T-cell (primary cell): Measurements from ENCODE around the gene RASA2. TPM values are rescaled to one million over a fixed set of nuclear protein-coding genes. Genes with fewer than 3 reads are reported as not detected.
"Not testable (repeated sequence)": the region's sequence is repeated elsewhere in the genome, so short reads cannot be mapped to it uniquely, and the experiment has no call there.

Experiments used
- ATAC-seq, 4 experiments: fragments of 200-7000 bp in 3 of 4; fragments of 150-1000 bp in 1 of 4; cut with Tn5 transposase; replicated peaks in 1 of 4; 1 replicate in 3 of 4; 2 replicates in 1 of 4; pipeline ENCODE4 v1.10.0; 2021; ENCODE audit warnings: moderate library complexity in 3 of 4, mild to moderate bottlenecking in 2 of 4, moderate number of reproducible peaks in 1 of 4
- CTCF ChIA-PET, 2 donors: fragments of 300-600 bp; sonication (Branson Sonifier 250); formaldehyde crosslinking; loops; one replicate each; lab custom pipeline; 2022; ENCODE audit warnings: antibody characterized with exemption in 2 of 2; lab: Charles Lee
- POLR2A ChIA-PET, 2 donors: fragments of 300-600 bp; sonication (Branson Sonifier 250); formaldehyde crosslinking; loops; one replicate each; lab custom pipeline; 2022; ENCODE audit warnings: antibody characterized with exemption in 2 of 2; lab: Charles Lee
- DNase-seq, 35 experiments: peaks; one replicate each; pipeline versions ENCODE4 v3.0.0 to v3.0.0-alpha.2; 2013 to 2023
- H3K27ac ChIP-seq: one replicate; pipeline ENCODE4 v1.5.1; 2013; ENCODE audit warnings: low read length
- H3K27me3 ChIP-seq, 2 experiments: replicated peaks in 1 of 2; 1 replicate in 1 of 2; 2 replicates in 1 of 2; pipeline versions ENCODE4 v1.6.1 to v1.7.0; 2013; ENCODE audit warnings: low read length in 1 of 2, mixed read lengths in 1 of 2; ENCODE audit not compliant: control insufficient read depth in 2 of 2, insufficient read depth in 2 of 2; ENCODE audit errors: extremely low read depth in 1 of 2
- H3K36me3 ChIP-seq, 2 donors: 1 replicate in 1 of 2; 2 replicates in 1 of 2; pipeline versions ENCODE4 v1.6.1 to v1.7.0; 2013; ENCODE audit warnings: low read length in 1 of 2; ENCODE audit not compliant: control insufficient read depth in 2 of 2, insufficient read depth in 1 of 2; ENCODE audit errors: extremely low read depth in 1 of 2
- H3K4me1 ChIP-seq, 2 experiments: 1 replicate in 1 of 2; 2 replicates in 1 of 2; pipeline versions ENCODE4 v1.6.1 to v1.7.0; 2013; ENCODE audit warnings: low read length in 2 of 2, mixed read lengths in 1 of 2; ENCODE audit not compliant: insufficient read depth in 2 of 2, control insufficient read depth in 1 of 2; ENCODE audit errors: extremely low read depth in 1 of 2
- H3K4me3 ChIP-seq, 2 donors: 1 replicate in 1 of 2; 2 replicates in 1 of 2; pipeline versions ENCODE4 v1.5.1 to v1.7.0; 2013; ENCODE audit warnings: mild to moderate bottlenecking in 2 of 2, low read length in 1 of 2, moderate library complexity in 1 of 2; ENCODE audit not compliant: control insufficient read depth in 1 of 2; ENCODE audit errors: extremely low read depth in 1 of 2
- H3K9me3 ChIP-seq: 2 replicates; pipeline ENCODE4 v1.7.0; 2013
- H3K27ac Mint-ChIP-seq, 2 donors: one replicate each; pipeline ENCODE4 v1.8.0; 2020 to 2021; ENCODE audit warnings: mild to moderate bottlenecking in 2 of 2, mixed read lengths in 2 of 2
- H3K27me3 Mint-ChIP-seq, 2 donors: one replicate each; pipeline ENCODE4 v1.8.0; 2021 to 2022; ENCODE audit warnings: mixed read lengths in 2 of 2
- H3K36me3 Mint-ChIP-seq: one replicate; pipeline ENCODE4 v1.8.0; 2021; ENCODE audit warnings: mixed read lengths
- H3K4me1 Mint-ChIP-seq, 3 donors: one replicate each; pipeline ENCODE4 v1.8.0; 2020 to 2022; ENCODE audit warnings: mixed read lengths in 3 of 3, mild to moderate bottlenecking in 1 of 3
- H3K4me3 Mint-ChIP-seq, 3 donors: one replicate each; pipeline ENCODE4 v1.8.0; 2020 to 2022; ENCODE audit warnings: mild to moderate bottlenecking in 3 of 3, mixed read lengths in 3 of 3, moderate library complexity in 3 of 3
- H3K9me3 Mint-ChIP-seq, 3 donors: one replicate each; pipeline ENCODE4 v1.8.0; 2020 to 2022; ENCODE audit warnings: mixed read lengths in 3 of 3
- WGBS: methylation state at CpG from one replicate; pipeline ENCODE4 v1.1.5; 2013; ENCODE audit warnings: missing lambda C conversion rate; ENCODE audit not compliant: insufficient coverage; 5-methylcytosine and 5-hydroxymethylcytosine counted together
- total RNA-seq, 35 experiments: library from RNA in 6 of 35; stranded (reverse) in 6 of 35; fragments of 120-200 nt in 1 of 35; gene quantifications; one replicate each; pipeline versions ENCODE4 v1.2.1 to v1.2.4 and lab custom pipeline; 2013 to 2026

The RASA2 gene
- total RNA-seq, 5 donors from 2014 or later (not counting 1 experiment from before 2014, with no cell fraction given), result 52.7 to 80.0 (median 62.6) TPM

GRCh38 chr3:141476033-141476432, 10.8 kb upstream of the RASA2 start:
- H3K27me3 Mint-ChIP-seq, result no peaks in the 10 kb centered on the region

GRCh38 chr3:141477224-141477623, 9.6 kb upstream of the RASA2 start:
- ChIA-PET CTCF (no interaction called here), POLR2A (interaction anchor here in 1 of 2 donors (1.0 to 1.2 kb wide), 2 partner anchors 76 to 78 kb away, joined by 3 to 6 read pairs; no protein-coding TSS in a partner anchor)
- Histone ChIP-seq H3K27ac (no peak overlapping the region), H3K4me3 (no peak overlapping the region), H3K27me3 (no peaks in the 10 kb centered on the region), H3K9me3 (no peaks in the 10 kb centered on the region), H3K36me3 (no peaks in the 10 kb centered on the region), H3K4me1 (peaks cover 7 to 21% of the 10 kb centered on the region in 2 experiments)
- Mint-ChIP-seq H3K27ac (no peak overlapping the region), H3K27me3 (no peaks in the 10 kb centered on the region), H3K4me1 (peaks cover 36 to 43% (median 38%) of the 10 kb centered on the region in 3 donors), H3K4me3 (no peak overlapping the region), H3K36me3 (no peaks in the 10 kb centered on the region), H3K9me3 (no peaks in the 10 kb centered on the region)
- DNase-seq (no peak), ATAC-seq (peak in 1 of 4 experiments; percentile 26)
- 94% methylated on average over 3 of the region's 4 CpGs for WGBS

More at GRCh38 chr3:141476033-141476432, 10.8 kb upstream of the RASA2 start:
- Histone ChIP-seq H3K27ac (no peak overlapping the region), H3K9me3 (no peaks in the 10 kb centered on the region), H3K27me3 (no peaks in the 10 kb centered on the region), H3K4me1 (peaks cover 7 to 21% of the 10 kb centered on the region in 2 experiments), H3K36me3 (no peaks in the 10 kb centered on the region), H3K4me3 (no peak overlapping the region)
- DNase-seq (peak in 1 of 35 experiments; percentile 37), ATAC-seq (peak in 2 of 4 experiments; percentile 26 to 45)
- 75% methylated on average over 1 of the region's 2 CpGs for WGBS
- Mint-ChIP-seq H3K27ac (peak overlapping the region in 1 of 2 donors; percentile 70), H3K4me1 (peaks cover 36 to 43% (median 38%) of the 10 kb centered on the region in 3 donors), H3K9me3 (no peaks in the 10 kb centered on the region), H3K36me3 (no peaks in the 10 kb centered on the region), H3K4me3 (peak overlapping the region in 1 of 3 donors; percentile 24)
- ChIA-PET CTCF (interaction anchor here (0.6 to 0.9 kb wide), 2 partner anchors 85 to 86 kb away, joined by 3 read pairs; no protein-coding TSS in a partner anchor), POLR2A (interaction anchor here in 1 of 2 donors (0.6 to 0.7 kb wide), 3 partner anchors 13 to 42 kb away, joined by 3 to 5 read pairs (median 3); no protein-coding TSS in a partner anchor)

- H3K4me1 Mint-ChIP-seq, result peaks cover 36 to 43% (median 38%) of the 10 kb centered on the region in 3 donors
- H3K36me3 ChIP-seq, result no peaks in the 10 kb centered on the region
- ChIA-PET POLR2A (interaction anchor here (0.6 to 1.0 kb wide), 3 partner anchors 75 to 996 kb away, joined by 3 to 7 read pairs (median 4); no protein-coding TSS in a partner anchor), CTCF (interaction anchor here (0.8 to 1.3 kb wide), 3 partner anchors 37 to 167 kb away, joined by 3 to 9 read pairs (median 3); no protein-coding TSS in a partner anchor)
- H3K27me3 Mint-ChIP-seq, result no peaks in the 10 kb centered on the region
- no peak overlapping the region for H3K4me3 Mint-ChIP-seq
- H3K27ac Mint-ChIP-seq, result no peak overlapping the region
- ATAC-seq (no peak), DNase-seq (no peak)
- H3K27me3 ChIP-seq, result no peaks in the 10 kb centered on the region
- WGBS, result 40% methylated on average over 1 of the region's 2 CpGs
- peaks cover 7 to 21% of the 10 kb centered on the region in 2 experiments for H3K4me1 ChIP-seq
- H3K9me3 ChIP-seq, result no peaks in the 10 kb centered on the region
- no peak overlapping the region for H3K27ac ChIP-seq
- H3K36me3 Mint-ChIP-seq, result no peaks in the 10 kb centered on the region
- no peaks in the 10 kb centered on the region for H3K9me3 Mint-ChIP-seq
- no peak overlapping the region for H3K4me3 ChIP-seq
Observed at GRCh38 chr3:141478139-141478538, 8.7 kb upstream of the RASA2 start.

- not testable (repeated sequence) for H3K27ac Mint-ChIP-seq, H3K4me3 Mint-ChIP-seq, H3K9me3 Mint-ChIP-seq, H3K27me3 Mint-ChIP-seq, H3K9me3 ChIP-seq, H3K27me3 ChIP-seq, H3K36me3 Mint-ChIP-seq, H3K36me3 ChIP-seq, H3K4me3 ChIP-seq, DNase-seq, ATAC-seq, H3K27ac ChIP-seq
- H3K4me1 ChIP-seq, result peaks cover 7 to 21% of the 10 kb centered on the region in 2 experiments
- ChIA-PET POLR2A (interaction anchor here in 1 of 2 donors (0.7 kb wide), 1 partner anchor 78 kb away, joined by 7 read pairs; no protein-coding TSS in a partner anchor), CTCF (interaction anchor here (0.6 to 1.3 kb wide), 5 partner anchors 36 to 166 kb away, joined by 3 to 9 read pairs (median 3); no protein-coding TSS in a partner anchor)
- WGBS, result no CpG with 5 or more reads among the region's 1 CpG
- peaks cover 36 to 47% (median 38%) of the 10 kb centered on the region in 3 donors for H3K4me1 Mint-ChIP-seq
Observed at GRCh38 chr3:141478840-141479239, 8.0 kb upstream of the RASA2 start.

GRCh38 chr3:141482245-141482922, 4.4 kb upstream of the RASA2 start:
- POLR2A ChIA-PET, result interaction anchor here (0.7 kb wide), 2 partner anchors 17 to 32 kb away, joined by 3 to 6 read pairs; no protein-coding TSS in a partner anchor
- Histone ChIP-seq H3K4me3 (no peak overlapping the region), H3K36me3 (no peaks in the 10 kb centered on the region), H3K9me3 (no peaks in the 10 kb centered on the region), H3K4me1 (peaks cover 13 to 22% of the 10 kb centered on the region in 2 experiments), H3K27me3 (no peaks in the 10 kb centered on the region), H3K27ac (no peak overlapping the region)
- Mint-ChIP-seq H3K4me3 (no peak overlapping the region), H3K27me3 (no peaks in the 10 kb centered on the region), H3K27ac (no peak overlapping the region), H3K9me3 (no peaks in the 10 kb centered on the region), H3K36me3 (no peaks in the 10 kb centered on the region), H3K4me1 (peaks cover 24 to 42% (median 38%) of the 10 kb centered on the region in 3 donors)
- no peak for DNase-seq
- CTCF ChIA-PET, result interaction anchor here (0.6 to 1.2 kb wide), 4 partner anchors 8 to 106 kb away, joined by 3 to 5 read pairs (median 3); no protein-coding TSS in a partner anchor
- ATAC-seq, result no peak
- WGBS, result 100% methylated on average over 2 of the region's 5 CpGs

GRCh38 chr3:141484701-141485287, 2.0 kb upstream of the RASA2 start:
- Mint-ChIP-seq H3K9me3 (no peaks in the 10 kb centered on the region), H3K36me3 (peaks cover 2% of the 10 kb centered on the region), H3K4me1 (peaks cover 38 to 49% (median 49%) of the 10 kb centered on the region in 3 donors), H3K27ac (peak overlapping the region in 1 of 2 donors; percentile 96), H3K4me3 (peak overlapping the region in 1 of 3 donors; percentile 80), H3K27me3 (no peaks in the 10 kb centered on the region)
- H3K9me3 ChIP-seq, result no peaks in the 10 kb centered on the region
- ChIA-PET POLR2A (interaction anchor here in 1 of 2 donors (0.5 to 1.6 kb wide), 3 partner anchors 32 to 85 kb away, joined by 3 to 7 read pairs (median 3); no protein-coding TSS in a partner anchor), CTCF (interaction anchor here in 1 of 2 donors (0.9 to 1.1 kb wide), 2 partner anchors 9 to 74 kb away, joined by 4 read pairs; no protein-coding TSS in a partner anchor)
- no peaks in the 10 kb centered on the region for H3K27me3 ChIP-seq
- peaks cover 0 to 1% of the 10 kb centered on the region in 2 donors for H3K36me3 ChIP-seq
- H3K4me1 ChIP-seq, result peaks cover 23 to 29% of the 10 kb centered on the region in 2 experiments
- ATAC-seq (no peak), DNase-seq (no peak)
- H3K4me3 ChIP-seq, result no peak overlapping the region
- 90% methylated on average over 4 of the region's 8 CpGs for WGBS
- no peak overlapping the region for H3K27ac ChIP-seq
